ENCODE data around the gene POMT1.
A peak's percentile ranks its signal among the peaks of the same experiment; 100 is the strongest.
"Not testable (repeated sequence)": the region's sequence is repeated elsewhere in the genome, so short reads cannot be mapped to it uniquely, and the experiment has no call there.

Gene POMT1

GRCh38 chr9:131502781-131503625, at the start of gene POMT1:
POMT1 (plus strand) TSS chr9:131502918; CDS start chr9:131504219, 1,301 bp downstream.
- DNase-seq (ENCODE audit: low read depth in 2 of 2) = peak; percentile 75

GRCh38 chr9:131454028-131454427, 48.7 kb upstream of the POMT1 start:
- no peak for DNase-seq (ENCODE audit: low read depth in 2 of 2)

GRCh38 chr9:131455655-131456054, 47.1 kb upstream of the POMT1 start:
- DNase-seq (ENCODE audit: low read depth in 2 of 2) = not testable (repeated sequence)

- DNase-seq (ENCODE audit: low read depth in 2 of 2) = no peak
These were observed 45.0 kb upstream of the POMT1 start for GRCh38 chr9:131457746-131458145.

GRCh38 chr9:131459056-131459455, 43.7 kb upstream of the POMT1 start:
- no peak for DNase-seq (ENCODE audit: low read depth in 2 of 2)

- no peak for DNase-seq (ENCODE audit: low read depth in 2 of 2)
These were observed 41.6 kb upstream of the POMT1 start for GRCh38 chr9:131461166-131461565.

- DNase-seq (ENCODE audit: low read depth in 2 of 2) = no peak
These were observed 38.2 kb upstream of the POMT1 start for GRCh38 chr9:131464354-131465000.

- no peak for DNase-seq (ENCODE audit: low read depth in 2 of 2)
These were observed 37.3 kb upstream of the POMT1 start for GRCh38 chr9:131465401-131465800.

- DNase-seq (ENCODE audit: low read depth in 2 of 2) = no peak
These were observed 35.3 kb upstream of the POMT1 start for GRCh38 chr9:131467214-131467935.

- no peak for DNase-seq (ENCODE audit: low read depth in 2 of 2)
These were observed 34.7 kb upstream of the POMT1 start for GRCh38 chr9:131468031-131468430.

- no peak for DNase-seq (ENCODE audit: low read depth in 2 of 2)
These were observed 33.4 kb upstream of the POMT1 start for GRCh38 chr9:131469356-131469755.

- DNase-seq (ENCODE audit: low read depth in 2 of 2) = no peak
These were observed 32.8 kb upstream of the POMT1 start for GRCh38 chr9:131469951-131470350.

- no peak for DNase-seq (ENCODE audit: low read depth in 2 of 2)
These were observed 32.1 kb upstream of the POMT1 start for GRCh38 chr9:131470581-131470991.

GRCh38 chr9:131472085-131472484, 30.6 kb upstream of the POMT1 start:
- DNase-seq (ENCODE audit: low read depth in 2 of 2) = not testable (repeated sequence)

GRCh38 chr9:131473198-131473885, 29.4 kb upstream of the POMT1 start:
- no peak for DNase-seq (ENCODE audit: low read depth in 2 of 2)

- no peak for DNase-seq (ENCODE audit: low read depth in 2 of 2)
These were observed 28.8 kb upstream of the POMT1 start for GRCh38 chr9:131473891-131474290.

GRCh38 chr9:131474711-131475110, 28.0 kb upstream of the POMT1 start:
- DNase-seq (ENCODE audit: low read depth in 2 of 2) = no peak

- DNase-seq (ENCODE audit: low read depth in 2 of 2) = no peak
These were observed 27.4 kb upstream of the POMT1 start for GRCh38 chr9:131475111-131475955.

GRCh38 chr9:131475956-131476776, 26.6 kb upstream of the POMT1 start:
- no peak for DNase-seq (ENCODE audit: low read depth in 2 of 2)

- no peak for DNase-seq (ENCODE audit: low read depth in 2 of 2)
These were observed 25.9 kb upstream of the POMT1 start for GRCh38 chr9:131476777-131477345.

Measured in activated CD8-positive, alpha-beta memory T cell treated with anti-CD3 and anti-CD28 coated beads for 4 hours (primary cell).